HepG2 (cell line): ENCODE data around the gene STK11. TPM values are rescaled to one million over a fixed set of nuclear protein-coding genes. Genes with fewer than 3 reads are reported as not detected.
A peak's percentile ranks its signal among the peaks of the same experiment; 100 is the strongest.

ENCODE experiments used
- ARNT ChIP-seq: fragments of 450-650 bp; IDR thresholded peaks from 2 replicates; pipeline ENCODE4 v1.6.1; 2017
- FLYWCH1 ChIP-seq: sonication (generic); formaldehyde crosslinking; IDR thresholded peaks from 2 replicates; pipeline ENCODE4 v1.8.1; 2023; ENCODE audit warnings: mild to moderate bottlenecking, missing genetic modification reagents
- HNRNPLL ChIP-seq: fragments of 200-400 bp; formaldehyde crosslinking; IDR thresholded peaks from 2 replicates; pipeline ENCODE4 v1.6.1; 2017; ENCODE audit warnings: mild to moderate bottlenecking, low read depth, low read length; ENCODE audit not compliant: poor library complexity, severe bottlenecking
- HOMEZ ChIP-seq: IDR thresholded peaks from 2 replicates; pipeline ENCODE4 v1.6.1; 2016; ENCODE audit warnings: low read depth
- KAT8 ChIP-seq: IDR thresholded peaks from 2 replicates; pipeline ENCODE4 v1.6.1; 2016; ENCODE audit warnings: missing genetic modification reagents, missing compliant biosample characterization
- MIER2 ChIP-seq: IDR thresholded peaks from 2 replicates; pipeline ENCODE4 v1.6.1; 2016; ENCODE audit warnings: missing biosample characterization, missing genetic modification reagents
- MTF1 ChIP-seq: sonication (generic); formaldehyde crosslinking; IDR thresholded peaks from 2 replicates; pipeline ENCODE4 v1.5.0; 2020; ENCODE audit warnings: missing genetic modification reagents
- NFIB ChIP-seq: sonication (generic); formaldehyde crosslinking; IDR thresholded peaks from 2 replicates; pipeline ENCODE4 v1.9.0; 2021; ENCODE audit warnings: missing genetic modification reagents, mild to moderate bottlenecking, borderline replicate concordance
- ONECUT2 ChIP-seq: sonication (generic); formaldehyde crosslinking; IDR thresholded peaks from 2 replicates; pipeline ENCODE4 v1.4.0; 2020; ENCODE audit warnings: missing genetic modification reagents
- TCF7L2 ChIP-seq: IDR thresholded peaks from 2 replicates; pipeline ENCODE4 v1.6.1; 2011; ENCODE audit warnings: mild to moderate bottlenecking, low read depth, low read length, moderate library complexity
- ZC3H4 ChIP-seq: sonication (generic); formaldehyde crosslinking; IDR thresholded peaks from 2 replicates; pipeline ENCODE4 v1.4.0; 2020; ENCODE audit warnings: missing genetic modification reagents, borderline replicate concordance
- ZFP36 ChIP-seq: fragments of 150-350 bp; IDR thresholded peaks from 2 replicates; pipeline ENCODE4 v1.6.1; 2018; ENCODE audit warnings: borderline replicate concordance, low read length, low read depth; ENCODE audit not compliant: partially characterized antibody
- ZKSCAN8 ChIP-seq: IDR thresholded peaks from 2 replicates; pipeline ENCODE4 v1.6.1; 2016; ENCODE audit warnings: borderline replicate concordance, missing genetic modification reagents, missing compliant biosample characterization
- ZMYM4 ChIP-seq: sonication (generic); formaldehyde crosslinking; IDR thresholded peaks from 2 replicates; pipeline ENCODE4 v1.8.1; 2023; ENCODE audit warnings: mild to moderate bottlenecking, missing genetic modification reagents
- ZNF274 ChIP-seq: sonication (generic); formaldehyde crosslinking; IDR thresholded peaks from 2 replicates; pipeline ENCODE4 v1.5.1; 2020; ENCODE audit warnings: mild to moderate bottlenecking, missing genetic modification reagents
- ZNF333 ChIP-seq: sonication (generic); formaldehyde crosslinking; IDR thresholded peaks from 2 replicates; pipeline ENCODE4 v1.4.0; 2020; ENCODE audit warnings: mild to moderate bottlenecking, missing genetic modification reagents, borderline replicate concordance
- ZNF33A ChIP-seq: sonication (generic); formaldehyde crosslinking; IDR thresholded peaks from 2 replicates; pipeline ENCODE4 v1.5.1; 2020; ENCODE audit warnings: missing genetic modification reagents, mild to moderate bottlenecking, moderate library complexity, borderline replicate concordance
- ZNF616 ChIP-seq: sonication (generic); formaldehyde crosslinking; IDR thresholded peaks from 2 replicates; pipeline ENCODE4 v1.5.0; 2020; ENCODE audit warnings: low read depth, mild to moderate bottlenecking, missing genetic modification reagents
- ZNF678 ChIP-seq: sonication (generic); formaldehyde crosslinking; IDR thresholded peaks from 2 replicates; pipeline ENCODE4 v1.4.0; 2020; ENCODE audit warnings: mild to moderate bottlenecking, missing genetic modification reagents
- ZNF737 ChIP-seq: sonication (generic); formaldehyde crosslinking; IDR thresholded peaks from 2 replicates; pipeline ENCODE4 v1.5.0; 2020; ENCODE audit warnings: missing genetic modification reagents, mild to moderate bottlenecking, borderline replicate concordance
- polyA plus RNA-seq, 8 experiments: library from polyadenylated mRNA; depleted of rRNA in 3 of 8; stranded (reverse) in 7 of 8; unstranded in 1 of 8; fragments of >200 nt; fragmentation: Illumina TruSeq in 4 of 8; extraction: Trizol in 4 of 8; gene quantifications; 2 replicates each; pipeline versions ENCODE4 v1.2.1 to v1.2.3, GENCODE V29; 2011 to 2016; ENCODE audit warnings: low read depth in 4 of 8, missing spikeins in 1 of 8, mixed read lengths in 1 of 8; ENCODE audit not compliant: insufficient read depth in 1 of 8
- total RNA-seq, 5 experiments: library from RNA; depleted of rRNA; stranded (reverse); fragments of >200 nt; fragmentation: Illumina TruSeq; extraction: Trizol; gene quantifications; 2 replicates each; pipeline ENCODE4 v1.2.3, GENCODE V29; 2016; ENCODE audit warnings: low read depth in 1 of 5
- TF ChIP-seq, protein P1 (sequence below): sonication (generic); formaldehyde crosslinking; IDR thresholded peaks from 2 replicates; pipeline ENCODE4 v1.5.0; 2020; ENCODE audit warnings: mild to moderate bottlenecking, missing genetic modification reagents, borderline replicate concordance

The STK11 gene
- total and polyA plus RNA-seq, 2 of the 13 experiments (the other 11 are each of a cell fraction or from before 2014, with no cell fraction given) = 27.5 to 43.6 TPM

- TF ChIP-seq ZNF737 (CRISPR knock-in tag) (no peak), NFIB (CRISPR knock-in tag) (no peak), ZNF678 (no peak), ARNT (no peak), ZNF616 (CRISPR knock-in tag) (no peak), HOMEZ (CRISPR knock-in tag) (0 out of 2 replicates have a peak, but pooled peaks have one; percentile 35), ZNF33A (no peak), HNRNPLL (peak; percentile 34), ZNF274 (CRISPR knock-in tag) (no peak), MIER2 (CRISPR knock-in tag) (no peak), MTF1 (CRISPR knock-in tag) (no peak), ZNF333 (no peak), ZMYM4 (CRISPR knock-in tag) (peak; percentile 73), ZFP36 (no peak), FLYWCH1 (CRISPR knock-in tag) (no peak), KAT8 (no peak), ZKSCAN8 (CRISPR knock-in tag) (0 out of 2 replicates have a peak, but pooled peaks have one; percentile 20), TCF7L2 (no peak), ZC3H4 (CRISPR knock-in tag) (no peak), ONECUT2 (CRISPR knock-in tag) (0 out of 2 replicates have a peak, but pooled peaks have one; percentile 18)
- TF ChIP-seq, protein P1, sequence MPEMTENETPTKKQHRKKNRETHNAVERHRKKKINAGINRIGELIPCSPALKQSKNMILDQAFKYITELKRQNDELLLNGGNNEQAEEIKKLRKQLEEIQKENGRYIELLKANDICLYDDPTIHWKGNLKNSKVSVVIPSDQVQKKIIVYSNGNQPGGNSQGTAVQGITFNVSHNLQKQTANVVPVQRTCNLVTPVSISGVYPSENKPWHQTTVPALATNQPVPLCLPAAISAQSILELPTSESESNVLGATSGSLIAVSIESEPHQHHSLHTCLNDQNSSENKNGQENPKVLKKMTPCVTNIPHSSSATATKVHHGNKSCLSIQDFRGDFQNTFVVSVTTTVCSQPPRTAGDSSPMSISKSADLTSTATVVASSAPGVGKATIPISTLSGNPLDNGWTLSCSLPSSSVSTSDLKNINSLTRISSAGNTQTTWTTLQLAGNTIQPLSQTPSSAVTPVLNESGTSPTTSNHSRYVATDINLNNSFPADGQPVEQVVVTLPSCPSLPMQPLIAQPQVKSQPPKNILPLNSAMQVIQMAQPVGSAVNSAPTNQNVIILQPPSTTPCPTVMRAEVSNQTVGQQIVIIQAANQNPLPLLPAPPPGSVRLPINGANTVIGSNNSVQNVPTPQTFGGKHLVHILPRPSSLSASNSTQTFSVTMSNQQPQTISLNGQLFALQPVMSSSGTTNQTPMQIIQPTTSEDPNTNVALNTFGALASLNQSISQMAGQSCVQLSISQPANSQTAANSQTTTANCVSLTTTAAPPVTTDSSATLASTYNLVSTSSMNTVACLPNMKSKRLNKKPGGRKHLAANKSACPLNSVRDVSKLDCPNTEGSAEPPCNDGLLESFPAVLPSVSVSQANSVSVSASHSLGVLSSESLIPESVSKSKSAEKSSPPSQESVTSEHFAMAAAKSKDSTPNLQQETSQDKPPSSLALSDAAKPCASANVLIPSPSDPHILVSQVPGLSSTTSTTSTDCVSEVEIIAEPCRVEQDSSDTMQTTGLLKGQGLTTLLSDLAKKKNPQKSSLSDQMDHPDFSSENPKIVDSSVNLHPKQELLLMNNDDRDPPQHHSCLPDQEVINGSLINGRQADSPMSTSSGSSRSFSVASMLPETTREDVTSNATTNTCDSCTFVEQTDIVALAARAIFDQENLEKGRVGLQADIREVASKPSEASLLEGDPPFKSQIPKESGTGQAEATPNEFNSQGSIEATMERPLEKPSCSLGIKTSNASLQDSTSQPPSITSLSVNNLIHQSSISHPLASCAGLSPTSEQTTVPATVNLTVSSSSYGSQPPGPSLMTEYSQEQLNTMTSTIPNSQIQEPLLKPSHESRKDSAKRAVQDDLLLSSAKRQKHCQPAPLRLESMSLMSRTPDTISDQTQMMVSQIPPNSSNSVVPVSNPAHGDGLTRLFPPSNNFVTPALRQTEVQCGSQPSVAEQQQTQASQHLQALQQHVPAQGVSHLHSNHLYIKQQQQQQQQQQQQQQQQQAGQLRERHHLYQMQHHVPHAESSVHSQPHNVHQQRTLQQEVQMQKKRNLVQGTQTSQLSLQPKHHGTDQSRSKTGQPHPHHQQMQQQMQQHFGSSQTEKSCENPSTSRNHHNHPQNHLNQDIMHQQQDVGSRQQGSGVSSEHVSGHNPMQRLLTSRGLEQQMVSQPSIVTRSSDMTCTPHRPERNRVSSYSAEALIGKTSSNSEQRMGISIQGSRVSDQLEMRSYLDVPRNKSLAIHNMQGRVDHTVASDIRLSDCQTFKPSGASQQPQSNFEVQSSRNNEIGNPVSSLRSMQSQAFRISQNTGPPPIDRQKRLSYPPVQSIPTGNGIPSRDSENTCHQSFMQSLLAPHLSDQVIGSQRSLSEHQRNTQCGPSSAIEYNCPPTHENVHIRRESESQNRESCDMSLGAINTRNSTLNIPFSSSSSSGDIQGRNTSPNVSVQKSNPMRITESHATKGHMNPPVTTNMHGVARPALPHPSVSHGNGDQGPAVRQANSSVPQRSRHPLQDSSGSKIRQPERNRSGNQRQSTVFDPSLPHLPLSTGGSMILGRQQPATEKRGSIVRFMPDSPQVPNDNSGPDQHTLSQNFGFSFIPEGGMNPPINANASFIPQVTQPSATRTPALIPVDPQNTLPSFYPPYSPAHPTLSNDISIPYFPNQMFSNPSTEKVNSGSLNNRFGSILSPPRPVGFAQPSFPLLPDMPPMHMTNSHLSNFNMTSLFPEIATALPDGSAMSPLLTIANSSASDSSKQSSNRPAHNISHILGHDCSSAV (CRISPR knock-in tag) = no peak
Measured at GRCh38 chr19:1244693-1245451, 39.3 kb downstream of the STK11 start (continued).
